PC-9 (cell line): ENCODE data around the gene ENDOV.

Source experiments
- CTCF ChIP-seq: fragments of 200-600 bp; sonication (generic); conservative IDR thresholded peaks from 2 replicates; pipeline ENCODE4 v1.6.1; 2017; ENCODE audit warnings: mixed run types, antibody characterized with exemption, mild to moderate bottlenecking, moderate library complexity
- EZH2 ChIP-seq: fragments of 200-600 bp; sonication (generic); IDR thresholded peaks from 2 replicates; pipeline ENCODE4 v1.8.0; 2017; ENCODE audit warnings: antibody characterized with exemption, low read depth

GRCh38 chr17:80479246-80479566, 64.2 kb downstream of the ENDOV start:
- no peak for TF ChIP-seq CTCF
- no peak for TF ChIP-seq EZH2
